Epithelial cell of esophagus (primary cell): ENCODE measurements around the gene SLC52A1.

Experiments used
- DNase-seq: peaks from one replicate; pipeline ENCODE4 v3.0.0; 2010; ENCODE audit warnings: low read depth
- H3K4me3 ChIP-seq: 2 replicates; pipeline ENCODE4 v1.5.1; 2011; ENCODE audit warnings: mild to moderate bottlenecking, low read length, control low read depth
- TF ChIP-seq, protein P1 (sequence below): IDR thresholded peaks from 2 replicates; pipeline ENCODE4 v1.5.1; 2011; ENCODE audit warnings: low read depth, mild to moderate bottlenecking, low read length, control low read depth, inconsistent platforms; ENCODE audit not compliant: insufficient read depth; ENCODE audit errors: missing control alignments

The SLC52A1 gene

DNA sequence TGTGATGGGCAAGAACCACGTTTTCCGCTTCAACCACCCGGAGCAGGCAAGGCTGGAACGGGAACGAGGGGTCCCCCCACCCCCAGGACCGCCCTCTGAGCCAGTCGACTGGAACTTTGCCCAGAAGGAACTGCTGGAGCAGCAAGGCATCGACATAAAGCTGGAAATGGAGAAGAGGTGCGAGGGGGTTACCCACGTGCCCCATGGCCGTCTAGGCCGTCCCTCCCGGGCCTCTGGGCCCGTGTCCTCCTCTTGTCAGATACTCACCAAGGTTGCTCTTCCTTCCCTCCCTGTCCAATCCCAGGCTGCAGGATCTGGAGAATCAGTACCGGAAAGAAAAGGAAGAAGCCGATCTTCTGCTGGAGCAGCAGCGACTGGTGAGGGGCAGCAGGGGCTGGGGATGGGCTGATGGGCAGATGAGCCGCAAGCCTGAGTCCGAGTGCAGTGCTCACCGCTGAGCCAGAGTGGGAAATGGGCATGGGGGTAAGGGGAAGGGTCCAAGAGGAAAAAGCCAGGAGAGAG is 14.7 kb downstream of the SLC52A1 start:
- DNase-seq: no peak
- no peak overlapping the region for H3K4me3 ChIP-seq
- TF ChIP-seq, protein P1, sequence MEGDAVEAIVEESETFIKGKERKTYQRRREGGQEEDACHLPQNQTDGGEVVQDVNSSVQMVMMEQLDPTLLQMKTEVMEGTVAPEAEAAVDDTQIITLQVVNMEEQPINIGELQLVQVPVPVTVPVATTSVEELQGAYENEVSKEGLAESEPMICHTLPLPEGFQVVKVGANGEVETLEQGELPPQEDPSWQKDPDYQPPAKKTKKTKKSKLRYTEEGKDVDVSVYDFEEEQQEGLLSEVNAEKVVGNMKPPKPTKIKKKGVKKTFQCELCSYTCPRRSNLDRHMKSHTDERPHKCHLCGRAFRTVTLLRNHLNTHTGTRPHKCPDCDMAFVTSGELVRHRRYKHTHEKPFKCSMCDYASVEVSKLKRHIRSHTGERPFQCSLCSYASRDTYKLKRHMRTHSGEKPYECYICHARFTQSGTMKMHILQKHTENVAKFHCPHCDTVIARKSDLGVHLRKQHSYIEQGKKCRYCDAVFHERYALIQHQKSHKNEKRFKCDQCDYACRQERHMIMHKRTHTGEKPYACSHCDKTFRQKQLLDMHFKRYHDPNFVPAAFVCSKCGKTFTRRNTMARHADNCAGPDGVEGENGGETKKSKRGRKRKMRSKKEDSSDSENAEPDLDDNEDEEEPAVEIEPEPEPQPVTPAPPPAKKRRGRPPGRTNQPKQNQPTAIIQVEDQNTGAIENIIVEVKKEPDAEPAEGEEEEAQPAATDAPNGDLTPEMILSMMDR: no peak

DNA sequence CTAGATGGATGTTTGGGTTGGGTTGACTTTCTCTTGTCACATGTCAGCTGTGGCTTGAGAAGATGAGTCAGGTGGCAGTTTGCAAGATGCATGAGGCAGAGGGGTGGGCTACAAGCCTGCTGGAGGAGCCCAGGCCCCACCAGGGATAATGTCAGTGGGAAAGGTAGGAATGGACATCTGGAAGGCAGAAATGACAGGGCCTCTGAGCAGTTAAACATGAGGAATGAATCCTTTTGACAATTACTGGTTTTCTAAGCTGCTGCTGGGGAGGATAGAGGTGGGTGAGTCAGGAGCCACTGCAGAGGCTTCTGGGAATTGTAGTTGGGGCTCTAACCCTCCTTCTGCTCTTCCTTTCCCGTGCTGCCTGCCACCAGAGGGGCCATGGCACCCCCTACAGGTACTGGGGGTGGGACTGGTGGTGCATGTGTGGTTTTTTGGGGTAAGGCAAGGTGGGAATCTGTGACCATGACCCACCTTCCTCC is 15.7 kb downstream of the SLC52A1 start:
- H3K4me3 ChIP-seq: no peak overlapping the region
- no peak for DNase-seq
- TF ChIP-seq, protein P1: no peak

DNA sequence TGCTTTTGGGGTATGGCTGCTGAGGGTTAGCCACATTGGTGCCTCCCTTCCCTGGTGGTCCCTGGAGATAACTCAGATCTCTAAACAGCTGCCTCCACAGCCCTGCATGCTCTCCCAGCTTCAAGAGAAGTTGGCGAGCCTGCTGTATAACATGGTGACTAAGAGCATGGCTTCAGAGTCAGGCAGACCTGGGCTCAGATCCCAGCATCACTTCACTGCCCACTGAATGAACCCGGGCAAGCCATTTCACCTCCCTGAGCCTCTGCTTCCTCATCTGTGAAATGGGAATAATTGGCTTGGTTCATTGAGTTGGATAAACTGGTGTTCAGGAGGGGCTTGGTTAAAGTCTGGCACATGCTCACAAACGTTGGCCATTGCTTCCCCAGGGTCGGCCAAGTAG is 20.9 kb downstream of the SLC52A1 start:
- H3K4me3 ChIP-seq: no peak overlapping the region
- no peak for DNase-seq
- TF ChIP-seq, protein P1: no peak

DNA sequence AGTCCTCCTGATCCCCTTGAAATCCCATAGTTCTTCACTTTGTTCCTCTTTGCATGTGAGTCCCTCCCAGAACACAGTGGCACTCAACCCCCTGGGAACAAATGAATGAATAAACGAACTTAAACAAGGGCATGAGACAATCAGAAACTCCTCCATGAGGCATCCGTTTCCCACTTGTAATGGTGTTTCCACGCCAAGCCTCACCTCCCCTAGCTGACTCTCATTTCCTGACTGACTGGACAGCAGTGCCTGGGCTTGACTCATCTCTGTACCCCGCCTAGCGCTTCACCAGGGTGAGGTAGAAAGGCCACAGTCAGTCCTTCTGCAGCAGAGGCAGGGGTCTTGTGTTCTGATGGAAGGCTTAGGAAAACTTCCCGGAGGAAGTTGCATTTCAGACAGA is 23.3 kb downstream of the SLC52A1 start:
- no peak overlapping the region for H3K4me3 ChIP-seq
- TF ChIP-seq, protein P1: no peak
- DNase-seq: peak; percentile 63

DNA sequence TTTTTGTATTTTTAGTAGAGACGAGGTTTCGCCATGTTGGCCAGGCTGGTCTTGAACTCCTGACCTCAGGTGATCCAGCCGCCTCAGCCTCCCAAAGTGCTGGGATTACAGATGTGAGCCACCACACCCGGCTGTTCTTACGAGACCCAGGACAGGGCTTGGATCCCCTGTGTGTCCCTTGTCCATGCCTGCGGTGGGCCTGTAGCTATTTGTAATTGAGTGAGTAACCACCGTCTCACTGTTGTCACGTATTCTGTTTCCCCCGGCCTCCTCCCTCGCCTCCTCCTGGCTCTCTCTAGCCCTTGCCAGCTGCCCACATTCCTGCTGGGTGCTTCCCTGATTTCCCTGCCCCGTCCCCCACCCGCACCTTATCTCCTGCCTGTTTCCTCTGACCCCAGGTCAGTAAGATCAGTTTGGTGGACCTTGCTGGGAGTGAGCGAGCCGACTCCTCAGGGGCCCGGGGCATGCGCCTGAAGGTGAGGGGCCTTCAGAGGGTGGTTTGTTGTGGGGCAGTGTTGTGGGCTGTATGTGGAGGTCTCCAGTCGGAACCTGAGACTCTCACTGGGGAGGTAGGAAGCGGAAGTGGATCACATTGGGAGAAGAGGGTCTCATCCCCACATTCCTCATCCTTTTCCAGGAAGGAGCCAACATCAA is 31.9 kb downstream of the SLC52A1 start:
- DNase-seq: no peak
- H3K4me3 ChIP-seq: no peak overlapping the region
- TF ChIP-seq, protein P1: no peak

DNA sequence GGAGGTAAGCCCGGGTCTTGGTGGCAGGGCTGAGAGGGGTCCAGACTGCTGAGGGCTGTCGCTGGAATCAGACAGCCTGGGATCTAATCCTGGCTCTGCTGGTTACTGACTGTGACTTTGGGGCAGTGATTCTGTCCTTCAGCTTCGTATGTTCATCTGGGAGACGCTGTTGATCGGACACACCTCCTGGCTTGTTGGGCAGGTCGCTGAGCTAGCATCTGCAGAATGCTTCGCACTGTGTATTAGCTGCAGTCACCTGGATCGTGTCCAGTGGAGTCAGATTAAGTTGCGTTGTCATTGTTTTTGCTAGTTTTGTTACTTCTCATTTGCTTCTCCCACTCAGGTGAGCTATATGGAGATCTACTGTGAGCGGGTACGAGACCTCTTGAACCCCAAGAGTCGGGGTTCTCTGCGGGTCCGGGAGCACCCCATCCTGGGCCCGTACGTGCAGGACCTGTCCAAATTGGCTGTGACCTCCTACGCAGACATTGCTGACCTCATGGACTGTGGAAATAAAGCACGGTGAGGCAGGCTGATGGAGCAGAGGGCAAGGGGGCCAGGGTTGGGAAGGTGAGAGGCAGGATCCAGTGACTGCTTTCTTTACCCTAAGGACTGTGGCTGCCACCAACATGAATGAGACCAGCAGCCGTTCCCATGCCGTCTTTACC is 33.0 kb downstream of the SLC52A1 start:
- no peak overlapping the region for H3K4me3 ChIP-seq
- TF ChIP-seq, protein P1: no peak
- DNase-seq: no peak
